ENCODE data around the gene UMAD1.

- no peak for TF ChIP-seq ZNF562 (CRISPR knock-in tag; IDR thresholded peaks at IDR 0.05; ENCODE audit: borderline replicate concordance)
- no peak for TF ChIP-seq POLR2AphosphoS2 (IDR thresholded peaks at IDR 0.05; ENCODE audit: low read depth, low read length)
- TF ChIP-seq ZBTB10 (CRISPR knock-in tag; IDR thresholded peaks at IDR 0.05; ENCODE audit: borderline replicate concordance) = no peak
- TF ChIP-seq IRF9 (CRISPR knock-in tag; IDR thresholded peaks at IDR 0.05; ENCODE audit: borderline replicate concordance) = no peak
- TF ChIP-seq HMGXB4 (CRISPR knock-in tag; IDR thresholded peaks at IDR 0.05; ENCODE audit: borderline replicate concordance in 1 of 2, low read depth in 1 of 2) = no peak
- TF ChIP-seq CTCF (CRISPR knock-in tag; IDR thresholded peaks at IDR 0.05) = no peak
- TF ChIP-seq TRAFD1 (CRISPR knock-in tag; IDR thresholded peaks at IDR 0.05; ENCODE audit: borderline replicate concordance) = no peak
Observed at GRCh38 chr7:7857143-7857583, 216.6 kb downstream of the UMAD1 start.
